ACHN (cell line): ENCODE data around the gene OR2B6.
"Not testable (repeated sequence)": the region's sequence is repeated elsewhere in the genome, so short reads cannot be mapped to it uniquely, and the experiment has no call there.

ENCODE experiments used
- DNase-seq: peaks from one replicate; pipeline ENCODE4 v3.0.0-alpha.2; 2015
- in situ Hi-C: cut with HindIII; loops from 2 replicates; pipeline ENCODE4 v1.10.0; 2017; ENCODE audit warnings: low sequenced_read_pairs, low pct_ligation_motif_present, low pct_unique_long_range_greater_than_20kb

OR2B6 gene

DNA sequence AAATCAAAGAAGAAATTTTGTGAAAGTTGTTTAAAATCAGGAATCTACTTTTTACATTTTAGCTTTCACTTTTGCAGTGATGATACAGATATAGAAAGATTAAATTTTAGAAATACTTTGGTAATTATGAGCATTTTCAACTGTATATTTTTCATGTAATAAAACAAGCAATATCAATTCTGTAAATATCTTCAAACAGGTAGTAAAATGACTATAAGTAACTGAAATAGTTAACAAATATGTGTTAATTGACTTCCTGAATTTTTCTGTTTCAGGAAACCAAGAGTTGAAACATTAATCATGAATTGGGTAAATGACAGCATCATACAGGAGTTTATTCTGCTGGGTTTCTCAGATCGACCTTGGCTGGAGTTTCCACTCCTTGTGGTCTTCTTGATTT is at the start of gene OR2B6:
Gene OR2B6, plus strand, starts transcription at position 301 of the 400 bp plus-strand sequence. Its CDS starts 0 bp downstream, at position 301.
- DNase-seq: no peak
- in situ Hi-C loops: no loop called here

DNA sequence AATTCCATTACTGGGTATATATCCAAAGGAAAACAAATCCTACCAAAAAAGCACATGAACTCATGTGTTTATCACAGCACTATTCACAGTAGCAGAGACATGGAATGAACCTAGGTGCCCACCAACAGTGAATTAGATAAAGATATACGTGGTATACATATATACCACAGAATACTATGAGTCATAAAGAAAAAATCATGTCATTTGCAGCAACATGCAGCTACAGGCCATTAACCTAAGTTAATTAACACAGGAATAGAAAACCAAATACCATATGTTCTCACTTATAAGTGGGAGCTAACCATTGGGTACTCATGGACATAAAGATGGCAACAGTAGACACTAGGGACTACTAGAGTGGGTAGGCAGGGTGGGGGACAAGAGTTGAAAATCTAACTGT is 49.0 kb upstream of the OR2B6 start:
- in situ Hi-C loops: no loop called here
- no peak for DNase-seq

DNA sequence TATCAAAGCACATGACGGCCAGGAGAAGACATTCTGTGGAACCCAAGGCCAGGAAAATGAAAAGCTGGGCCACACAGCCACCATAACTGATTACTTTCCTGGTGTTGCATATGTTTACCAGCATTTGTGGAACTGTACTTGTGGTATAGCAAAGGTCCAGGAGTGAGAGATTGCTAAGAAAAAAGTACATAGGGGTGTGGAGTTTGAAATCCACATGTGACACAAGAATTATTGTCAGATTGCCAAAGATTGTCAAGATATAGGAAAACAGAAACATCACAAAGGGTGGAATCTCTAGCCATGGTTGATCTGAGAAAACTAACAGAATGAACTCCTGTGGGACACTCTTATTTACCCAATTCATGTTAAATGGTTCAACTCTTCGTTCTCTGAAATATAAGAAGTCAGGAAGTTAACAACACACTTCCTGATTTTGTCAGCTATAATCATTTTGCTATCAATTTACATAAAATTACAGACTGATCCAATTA is 45.0 kb upstream of the OR2B6 start, which contains the start of gene OR2B2:
Gene OR2B2, minus strand, starts transcription at position 441 of the 491 bp plus-strand sequence. Its CDS starts 77 bp downstream, at position 364.
- DNase-seq: no peak
- in situ Hi-C loops: no loop called here

DNA sequence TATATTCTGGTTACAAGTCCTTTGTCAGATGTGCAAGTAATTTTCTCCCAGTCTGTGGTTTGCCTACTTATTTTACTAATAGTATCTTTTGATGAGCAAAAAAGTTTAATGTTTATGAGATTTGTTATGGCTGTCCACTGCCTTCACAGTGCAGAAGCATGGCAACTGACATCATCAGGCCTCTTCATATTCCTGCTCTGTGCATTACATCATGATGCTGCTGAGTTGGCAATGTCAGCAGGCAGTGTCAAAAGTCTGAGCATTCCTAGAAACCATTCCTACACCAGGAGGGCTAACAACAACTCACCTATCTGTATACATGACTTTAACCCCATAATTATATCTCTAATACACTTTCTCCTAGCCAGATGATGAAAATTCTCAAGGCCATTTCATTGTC is 34.1 kb upstream of the OR2B6 start:
- no peak for DNase-seq
- in situ Hi-C loops: no loop called here

DNA sequence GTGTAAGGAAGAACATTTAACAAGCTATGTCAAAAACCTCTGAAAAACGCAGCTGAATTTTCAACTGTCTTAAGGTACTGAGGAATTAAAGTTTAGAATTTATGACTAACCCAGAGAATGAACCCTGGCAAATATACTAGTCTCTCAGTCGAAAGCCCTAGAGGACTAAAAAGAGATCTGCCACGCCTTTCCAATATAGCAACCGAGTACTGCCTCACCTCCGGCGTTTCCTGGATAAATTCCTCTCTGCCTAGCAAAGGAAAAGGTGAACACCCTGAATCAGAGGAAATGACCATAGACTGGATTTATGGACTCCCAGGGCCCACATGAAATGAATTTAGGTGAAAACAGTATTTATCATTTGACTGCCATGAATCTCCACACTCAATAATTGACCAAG is 32.9 kb upstream of the OR2B6 start:
- in situ Hi-C loops: no loop called here
- DNase-seq: no peak

DNA sequence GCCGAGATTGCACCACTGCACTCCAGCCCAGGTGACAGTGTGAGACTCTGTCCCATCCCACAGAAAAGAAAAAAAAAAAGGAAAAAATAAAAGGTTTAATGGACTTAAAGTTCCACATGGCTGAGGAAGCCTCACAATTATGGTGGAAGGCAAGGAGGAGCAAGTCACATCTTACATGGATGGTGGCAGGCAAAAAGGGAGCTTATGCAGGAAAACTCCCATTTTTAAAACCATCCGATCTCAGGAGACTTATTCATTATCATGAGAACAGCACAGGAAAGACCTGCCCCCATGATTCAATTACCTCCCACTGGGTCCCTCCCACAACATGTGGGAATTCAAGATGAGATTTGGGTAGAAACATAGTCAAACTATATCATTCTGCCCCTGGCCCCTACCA is 29.0 kb upstream of the OR2B6 start:
- DNase-seq, in situ Hi-C loops: not testable (repeated sequence)

DNA sequence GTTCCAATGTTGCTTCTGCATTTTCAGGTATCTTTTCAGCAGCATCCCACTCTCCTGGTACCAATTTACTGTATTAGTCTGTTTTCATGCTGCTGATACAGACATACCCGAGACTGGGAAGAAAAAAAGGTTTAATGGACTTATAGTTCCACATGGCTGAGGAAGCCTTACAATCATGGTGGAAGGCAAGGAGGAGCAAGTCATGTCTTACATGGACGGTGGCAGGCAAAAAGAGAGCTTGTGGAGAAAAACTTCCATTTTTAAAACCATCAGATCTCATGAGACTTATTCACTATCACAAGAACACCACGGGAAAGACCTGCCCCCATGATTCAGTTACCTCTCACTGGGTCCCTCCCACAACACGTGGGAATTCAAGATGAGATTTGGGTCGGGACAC is 27.1 kb upstream of the OR2B6 start:
- in situ Hi-C loops, DNase-seq: not testable (repeated sequence)

DNA sequence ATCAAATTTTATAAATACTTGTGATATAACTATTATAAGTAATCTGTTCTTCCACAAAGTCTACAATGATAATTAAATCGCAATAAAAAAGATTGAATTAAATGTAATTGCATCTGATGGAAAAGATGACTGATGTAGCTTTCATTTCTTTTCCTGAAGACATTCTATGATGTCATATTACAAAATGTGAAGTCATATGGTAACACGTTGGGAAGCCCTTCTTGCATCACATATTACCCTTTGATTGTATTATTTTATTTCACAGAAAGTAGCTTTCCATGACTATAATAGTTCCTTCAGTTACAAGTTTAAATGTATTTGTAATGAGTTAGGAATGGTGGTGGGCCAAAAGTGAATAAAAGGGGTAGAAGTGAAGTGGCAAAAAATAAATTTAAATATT is 25.8 kb upstream of the OR2B6 start:
- in situ Hi-C loops: no loop called here

DNA sequence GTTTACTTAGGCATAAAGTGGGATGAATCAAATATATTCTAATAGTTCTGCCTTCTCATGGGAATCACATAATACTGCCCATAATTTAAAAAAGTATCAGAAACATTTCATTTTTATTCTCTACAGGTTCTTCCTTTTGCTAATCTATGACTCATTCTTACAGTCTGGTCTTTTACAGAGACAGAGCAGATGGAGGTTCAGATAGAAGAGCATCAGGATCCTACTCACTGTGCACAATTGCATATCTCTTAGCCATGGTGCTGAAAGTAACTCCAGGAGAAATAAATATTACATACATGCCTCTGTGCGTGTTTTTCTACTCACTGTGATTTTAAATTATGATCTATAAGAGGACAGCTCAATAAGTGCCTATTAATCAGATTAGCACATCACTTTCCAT is 16.3 kb upstream of the OR2B6 start:
- in situ Hi-C loops: no loop called here

More for the DNA sequence above, 25.8 kb upstream of the OR2B6 start:
- no peak for DNase-seq

DNA sequence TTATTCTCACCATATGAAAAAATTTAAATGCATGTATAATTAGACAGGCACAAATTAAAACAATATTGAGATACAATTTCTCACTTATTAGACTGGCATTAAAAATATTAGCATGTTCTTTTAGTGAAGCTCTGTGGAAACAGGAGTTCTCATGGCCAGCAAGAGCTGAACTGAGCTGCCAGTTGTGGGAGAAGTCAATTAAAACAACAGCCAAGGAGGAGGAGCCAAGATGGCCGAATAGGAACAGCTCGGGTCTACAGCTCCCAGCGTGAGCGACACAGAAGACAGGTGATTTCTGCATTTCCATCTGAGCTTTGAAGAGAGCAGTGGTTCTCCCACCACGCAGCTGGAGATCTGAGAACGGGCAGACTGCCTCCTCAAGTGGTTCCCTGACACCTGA is 14.0 kb upstream of the OR2B6 start:
- in situ Hi-C loops, DNase-seq: not testable (repeated sequence)

More for the DNA sequence above, 16.3 kb upstream of the OR2B6 start:
- DNase-seq: no peak

DNA sequence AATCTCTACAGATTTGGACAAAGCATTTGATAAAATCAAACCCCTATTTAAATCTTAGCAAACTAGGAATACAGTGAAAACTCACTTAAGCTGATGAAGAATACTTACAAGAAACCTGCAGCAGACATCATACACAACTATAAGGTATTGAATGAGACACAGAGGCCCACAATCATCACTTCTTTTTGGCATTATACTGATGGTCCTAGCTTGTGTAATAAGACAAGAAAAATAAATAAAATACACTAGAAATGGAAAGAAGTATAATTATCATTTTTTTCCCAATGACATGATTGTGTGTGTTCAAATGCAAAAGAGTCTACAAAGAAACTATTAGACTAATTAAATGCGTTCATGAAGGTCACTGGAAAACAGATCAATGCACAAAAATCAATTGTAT is 8.8 kb upstream of the OR2B6 start:
- in situ Hi-C loops: no loop called here
- no peak for DNase-seq

DNA sequence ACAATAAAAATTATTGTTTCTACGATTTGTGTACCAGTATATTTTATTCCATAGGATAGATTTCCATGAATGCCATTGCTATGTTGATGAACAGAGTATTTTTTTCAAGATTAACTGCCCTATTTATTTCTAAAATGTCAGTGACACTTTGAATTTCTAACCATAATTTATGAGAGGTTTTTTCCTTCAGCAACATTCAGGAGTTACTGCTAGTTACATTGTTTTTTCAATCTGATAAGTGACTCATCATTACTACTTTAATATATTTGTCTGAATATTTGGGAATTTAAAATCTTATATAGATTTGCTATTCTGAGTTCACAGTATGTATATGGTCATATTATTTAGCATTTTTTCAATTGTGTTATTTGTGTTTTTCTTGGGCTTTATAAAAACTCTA is 6.0 kb upstream of the OR2B6 start:
- in situ Hi-C loops: no loop called here

DNA sequence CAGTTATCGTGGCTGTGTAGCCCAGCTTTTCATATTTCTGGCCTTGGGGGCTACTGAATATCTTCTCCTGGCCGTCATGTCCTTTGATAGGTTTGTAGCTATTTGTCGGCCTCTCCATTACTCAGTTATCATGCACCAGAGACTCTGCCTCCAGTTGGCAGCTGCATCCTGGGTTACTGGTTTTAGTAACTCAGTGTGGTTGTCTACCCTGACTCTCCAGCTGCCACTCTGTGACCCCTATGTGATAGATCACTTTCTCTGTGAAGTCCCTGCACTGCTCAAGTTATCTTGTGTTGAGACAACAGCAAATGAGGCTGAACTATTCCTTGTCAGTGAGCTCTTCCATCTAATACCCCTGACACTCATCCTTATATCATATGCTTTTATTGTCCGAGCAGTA is 475 bp downstream of the OR2B6 start:
- in situ Hi-C loops: no loop called here
- DNase-seq: no peak

More for the DNA sequence above, 6.0 kb upstream of the OR2B6 start:
- DNase-seq: no peak

DNA sequence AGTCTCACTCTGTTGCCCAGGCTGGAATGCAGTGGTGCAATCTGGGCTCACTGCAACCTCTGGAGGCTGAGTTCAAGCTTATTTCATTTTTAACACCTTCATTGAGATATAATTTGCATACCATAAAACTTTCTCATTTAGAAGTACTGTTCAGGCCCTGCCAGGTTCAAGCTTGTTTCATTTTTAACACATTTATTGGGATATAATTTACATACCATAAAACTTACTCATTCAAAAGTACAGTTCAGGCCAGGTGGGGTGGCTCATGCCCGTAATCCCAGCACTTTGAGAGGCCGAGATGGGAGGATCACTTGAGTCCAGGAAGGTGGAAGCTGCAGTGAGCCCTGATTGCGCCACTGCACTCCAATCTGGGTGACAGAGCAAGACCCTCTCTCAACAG is 5.5 kb downstream of the OR2B6 start:
- no peak for DNase-seq

DNA sequence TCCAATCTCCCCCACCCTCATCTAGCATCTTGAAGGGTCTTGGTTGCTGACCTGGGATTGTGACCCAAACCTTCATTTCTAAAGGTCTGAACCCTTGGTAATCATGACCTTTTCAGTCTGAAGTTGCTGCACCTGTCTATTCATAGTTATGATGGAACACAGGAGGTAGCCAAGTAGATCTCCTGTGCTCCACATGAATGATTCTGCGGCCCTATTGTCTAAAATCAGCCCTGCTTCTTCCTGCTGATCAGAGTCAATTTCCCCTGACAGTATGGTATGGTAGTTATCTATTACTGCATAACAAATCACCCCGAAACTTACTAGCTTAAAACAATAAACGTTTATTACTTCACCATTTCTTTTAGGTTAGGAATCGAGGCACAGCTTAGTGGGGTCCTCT is 9.0 kb downstream of the OR2B6 start:
- no peak for DNase-seq
- in situ Hi-C loops: no loop called here

More for the DNA sequence above, 5.5 kb downstream of the OR2B6 start:
- in situ Hi-C loops: no loop called here

DNA sequence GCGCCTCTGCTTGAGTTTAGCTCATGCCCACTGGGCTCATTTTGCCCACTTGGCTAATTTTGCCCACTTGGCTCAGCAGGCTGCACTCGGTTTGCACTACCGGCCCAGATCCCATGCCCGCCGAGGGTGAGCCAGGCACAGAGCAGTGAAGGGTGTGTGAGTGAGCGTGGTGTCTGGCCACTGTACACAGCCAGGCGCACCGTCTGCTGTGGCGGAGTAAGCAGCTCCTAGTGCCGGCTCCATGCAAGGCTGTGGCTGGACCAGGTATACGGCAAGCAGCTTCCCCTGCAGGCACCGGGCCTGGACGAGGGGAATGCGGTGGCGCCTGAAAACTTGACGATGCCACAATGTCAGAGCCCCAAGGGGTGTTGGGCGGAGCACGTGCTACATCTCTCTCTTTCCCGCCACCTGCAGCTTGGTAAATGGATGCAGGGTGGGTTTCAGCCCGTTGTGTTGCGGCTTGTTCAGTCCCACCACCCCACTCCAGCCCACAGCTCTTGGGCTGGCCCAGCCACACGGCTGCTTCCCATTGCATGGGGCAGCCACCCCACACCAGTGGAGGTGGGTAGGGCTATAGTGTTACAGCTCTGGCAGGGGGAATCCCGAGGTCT is 9.9 kb downstream of the OR2B6 start:
- DNase-seq: no peak
- in situ Hi-C loops: no loop called here

DNA sequence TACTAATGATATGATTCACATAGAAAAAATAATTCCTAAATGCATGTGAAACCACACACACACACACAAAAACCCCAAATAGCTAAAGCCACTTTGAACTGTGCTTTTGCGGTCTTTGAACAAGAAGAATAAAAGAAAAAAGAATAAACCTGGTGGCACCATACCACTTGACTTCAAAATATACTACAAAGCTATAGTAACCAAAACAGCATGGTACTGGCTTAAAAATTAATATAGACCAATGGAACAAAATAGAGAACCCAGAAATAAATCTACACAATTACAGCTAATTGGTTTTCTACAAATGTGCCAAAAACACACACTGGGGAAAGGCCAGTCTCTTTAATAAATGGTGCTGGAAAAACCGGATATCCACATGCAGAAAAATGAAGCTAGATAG is 13.4 kb downstream of the OR2B6 start:
- DNase-seq: no peak
- in situ Hi-C loops: no loop called here

DNA sequence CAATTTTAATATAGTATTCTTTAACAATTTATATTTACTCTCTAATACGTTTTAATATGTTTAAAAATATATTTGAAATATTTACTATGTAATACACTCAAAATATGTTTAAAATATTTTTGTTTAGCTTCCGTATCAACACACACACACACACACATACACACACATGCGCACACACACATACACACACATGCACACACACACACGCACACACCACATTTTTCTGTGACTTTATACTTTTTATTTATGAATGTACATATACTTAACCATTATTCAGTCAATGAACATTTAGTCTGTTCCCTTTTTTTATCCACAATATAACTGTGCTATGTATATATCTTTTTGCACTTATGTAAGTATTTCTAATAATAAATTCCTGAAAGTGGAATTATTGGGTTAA is 15.7 kb downstream of the OR2B6 start:
- in situ Hi-C loops: no loop called here
- no peak for DNase-seq

DNA sequence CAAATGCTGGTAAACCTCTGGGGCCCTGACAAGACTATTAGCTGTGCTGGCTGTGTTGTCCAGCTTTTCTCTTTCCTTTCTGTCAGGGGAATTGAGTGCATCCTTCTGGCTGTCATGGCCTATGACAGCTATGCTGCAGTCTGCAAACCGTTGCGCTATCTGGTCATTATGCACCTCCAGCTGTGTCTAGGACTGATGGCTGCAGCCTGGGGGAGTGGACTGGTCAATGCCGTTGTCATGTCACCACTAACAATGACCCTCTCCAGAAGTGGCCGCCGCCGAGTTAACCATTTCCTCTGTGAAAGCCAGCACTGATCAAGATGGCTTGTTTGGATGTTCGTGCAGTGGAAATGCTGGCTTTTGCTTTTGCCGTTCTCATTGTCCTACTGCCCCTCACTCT is 20.3 kb downstream of the OR2B6 start:
- no peak for DNase-seq
- in situ Hi-C loops: no loop called here

DNA sequence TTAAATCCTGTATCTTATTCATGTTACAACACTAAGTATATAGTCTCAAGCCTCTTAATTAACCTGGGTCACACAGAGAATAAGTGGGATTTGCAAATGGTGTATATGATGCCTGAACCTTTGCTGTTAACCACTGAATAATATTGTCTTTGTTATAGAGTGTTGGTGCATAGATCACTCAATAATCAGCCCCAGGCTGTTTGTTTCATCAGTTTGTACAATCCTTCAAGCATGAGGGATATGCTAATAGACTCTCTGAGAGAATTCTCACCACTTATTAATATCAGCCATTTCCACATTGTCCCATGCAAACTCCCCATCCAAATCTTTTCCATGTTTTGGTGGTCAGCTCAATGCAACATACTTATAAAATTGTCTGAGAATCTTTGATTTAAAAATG is 21.7 kb downstream of the OR2B6 start:
- in situ Hi-C loops: no loop called here
- DNase-seq: no peak

DNA sequence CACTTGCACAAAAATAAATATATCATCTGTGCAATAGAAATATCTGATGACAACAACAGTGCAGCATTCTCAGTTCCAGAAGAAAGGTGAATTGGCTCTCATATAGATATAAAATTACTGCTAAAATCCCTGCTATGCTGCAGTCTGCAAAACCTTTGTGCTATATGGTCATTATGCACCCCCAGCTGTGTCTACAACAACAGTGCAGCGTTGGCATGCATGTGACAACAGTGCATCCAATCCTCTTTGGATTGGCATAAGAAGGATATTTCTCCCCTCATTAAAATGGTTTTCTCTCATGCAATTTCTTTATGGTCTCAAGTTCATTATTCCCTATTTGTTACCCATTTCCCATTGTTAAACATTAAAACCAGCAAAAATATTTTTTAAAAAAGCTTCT is 23.1 kb downstream of the OR2B6 start:
- in situ Hi-C loops: no loop called here
- no peak for DNase-seq
